Right lobe of liver (tissue), 4 donors: ENCODE results near the gene MAST4.

Experiments
- POLR2A ChIP-seq: fragments of 450-650 bp; IDR thresholded peaks from one replicate; pipeline ENCODE4 v1.6.1; 2017; ENCODE audit warnings: antibody characterized with exemption, mild to moderate bottlenecking
- TF ChIP-seq, protein P1 (sequence below), 4 donors: fragments of 200-600 bp in 3 of 4; fragments of 450-650 bp in 1 of 4; IDR thresholded peaks; one replicate each; pipeline versions ENCODE4 v1.5.1 to v1.8.0; 2016 to 2022; ENCODE audit warnings: antibody characterized with exemption in 4 of 4, mild to moderate bottlenecking in 2 of 4
- donor health status: DM: no; HTN: no; CAD: no.
- donor health status: DM: no; HTN: no; CAD: no.
- donor health status: DM: no; HTN: yes; CAD: no.

- TF ChIP-seq, protein P1, sequence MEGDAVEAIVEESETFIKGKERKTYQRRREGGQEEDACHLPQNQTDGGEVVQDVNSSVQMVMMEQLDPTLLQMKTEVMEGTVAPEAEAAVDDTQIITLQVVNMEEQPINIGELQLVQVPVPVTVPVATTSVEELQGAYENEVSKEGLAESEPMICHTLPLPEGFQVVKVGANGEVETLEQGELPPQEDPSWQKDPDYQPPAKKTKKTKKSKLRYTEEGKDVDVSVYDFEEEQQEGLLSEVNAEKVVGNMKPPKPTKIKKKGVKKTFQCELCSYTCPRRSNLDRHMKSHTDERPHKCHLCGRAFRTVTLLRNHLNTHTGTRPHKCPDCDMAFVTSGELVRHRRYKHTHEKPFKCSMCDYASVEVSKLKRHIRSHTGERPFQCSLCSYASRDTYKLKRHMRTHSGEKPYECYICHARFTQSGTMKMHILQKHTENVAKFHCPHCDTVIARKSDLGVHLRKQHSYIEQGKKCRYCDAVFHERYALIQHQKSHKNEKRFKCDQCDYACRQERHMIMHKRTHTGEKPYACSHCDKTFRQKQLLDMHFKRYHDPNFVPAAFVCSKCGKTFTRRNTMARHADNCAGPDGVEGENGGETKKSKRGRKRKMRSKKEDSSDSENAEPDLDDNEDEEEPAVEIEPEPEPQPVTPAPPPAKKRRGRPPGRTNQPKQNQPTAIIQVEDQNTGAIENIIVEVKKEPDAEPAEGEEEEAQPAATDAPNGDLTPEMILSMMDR (IDR thresholded peaks at IDR 0.05), result no peak
- TF ChIP-seq POLR2A, result no peak
These were observed 26.0 kb upstream of the MAST4 start for GRCh38 chr5:66570201-66570600.
